IPS DF 6.9 (cell line): ENCODE data around the gene MIDN.

Source experiments
- DNase-seq: peaks from one replicate; pipeline ENCODE4 v3.0.0-alpha.2; 2013; ENCODE audit warnings: low read depth, low spot score
- H3K27ac ChIP-seq: one replicate; pipeline ENCODE4 v1.5.1; 2013; ENCODE audit warnings: low read length, control low read depth
- H3K27me3 ChIP-seq: 2 replicates; pipeline ENCODE4 v1.6.1; 2013; ENCODE audit warnings: mild to moderate bottlenecking, low read length; ENCODE audit not compliant: control insufficient read depth, insufficient read depth
- H3K36me3 ChIP-seq: 2 replicates; pipeline ENCODE4 v1.6.1; 2013; ENCODE audit warnings: low read length; ENCODE audit not compliant: control insufficient read depth, insufficient read depth
- H3K4me1 ChIP-seq: 2 replicates; pipeline ENCODE4 v1.6.1; 2013; ENCODE audit warnings: low read length; ENCODE audit not compliant: control insufficient read depth, insufficient read depth
- H3K4me3 ChIP-seq: 2 replicates; pipeline ENCODE4 v1.5.1; 2013; ENCODE audit warnings: mild to moderate bottlenecking, low read length
- H3K9me3 ChIP-seq: 2 replicates; pipeline ENCODE4 v1.6.1; 2013; ENCODE audit warnings: low read length, inconsistent platforms; ENCODE audit not compliant: control insufficient read depth, insufficient read depth
- WGBS: extraction: QIAGEN DNeasy Blood & Tissue Kit; methylation state at CpG from one replicate; pipeline ENCODE4 v1.1.7; 2013; ENCODE audit warnings: mixed read lengths, missing lambda C conversion rate; ENCODE audit not compliant: insufficient read length, insufficient coverage; 5-methylcytosine and 5-hydroxymethylcytosine counted together

MIDN gene

DNA sequence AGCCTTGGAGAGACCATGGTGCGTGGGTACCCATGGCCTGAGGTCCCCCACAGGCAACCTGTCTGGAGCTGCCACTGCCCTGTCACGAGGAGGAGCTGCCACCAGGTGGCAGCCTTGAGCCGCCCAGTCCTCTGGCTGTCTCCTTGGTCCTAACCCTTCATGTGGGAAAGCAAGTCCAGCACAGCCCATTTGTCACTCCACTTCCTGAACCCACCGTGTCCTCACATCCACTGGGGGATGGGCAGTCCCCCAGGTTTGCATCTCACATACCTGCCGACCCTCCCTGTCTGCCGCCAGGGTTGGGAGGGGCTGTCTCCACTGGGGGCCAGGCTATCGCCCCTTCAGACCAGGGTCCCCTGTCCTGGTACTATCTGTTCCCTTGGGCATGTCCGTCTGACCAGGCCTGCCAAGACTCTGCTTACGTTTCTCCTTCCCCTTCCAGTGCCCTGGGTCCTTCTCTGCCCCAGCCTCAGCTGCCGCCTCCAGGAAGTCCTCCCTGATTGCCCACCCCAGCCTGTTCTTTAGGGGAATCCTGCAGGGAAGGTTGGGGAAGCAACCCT is 31.5 kb downstream of the MIDN start:
- Histone ChIP-seq H3K4me1 (peaks cover 1% of the 10 kb centered on the region; the same call in 1 of the 2 replicates), H3K4me3 (no peak overlapping the region), H3K27ac (no peak overlapping the region), H3K27me3 (0 out of 2 replicates have a peak, but pooled peaks cover 2% of the 10 kb centered on the region), H3K9me3 (no peaks in the 10 kb centered on the region), H3K36me3 (peaks cover 8% of the 10 kb centered on the region)
- WGBS = no CpG with 5 or more reads among the region's 10 CpGs
- no peak for DNase-seq

DNA sequence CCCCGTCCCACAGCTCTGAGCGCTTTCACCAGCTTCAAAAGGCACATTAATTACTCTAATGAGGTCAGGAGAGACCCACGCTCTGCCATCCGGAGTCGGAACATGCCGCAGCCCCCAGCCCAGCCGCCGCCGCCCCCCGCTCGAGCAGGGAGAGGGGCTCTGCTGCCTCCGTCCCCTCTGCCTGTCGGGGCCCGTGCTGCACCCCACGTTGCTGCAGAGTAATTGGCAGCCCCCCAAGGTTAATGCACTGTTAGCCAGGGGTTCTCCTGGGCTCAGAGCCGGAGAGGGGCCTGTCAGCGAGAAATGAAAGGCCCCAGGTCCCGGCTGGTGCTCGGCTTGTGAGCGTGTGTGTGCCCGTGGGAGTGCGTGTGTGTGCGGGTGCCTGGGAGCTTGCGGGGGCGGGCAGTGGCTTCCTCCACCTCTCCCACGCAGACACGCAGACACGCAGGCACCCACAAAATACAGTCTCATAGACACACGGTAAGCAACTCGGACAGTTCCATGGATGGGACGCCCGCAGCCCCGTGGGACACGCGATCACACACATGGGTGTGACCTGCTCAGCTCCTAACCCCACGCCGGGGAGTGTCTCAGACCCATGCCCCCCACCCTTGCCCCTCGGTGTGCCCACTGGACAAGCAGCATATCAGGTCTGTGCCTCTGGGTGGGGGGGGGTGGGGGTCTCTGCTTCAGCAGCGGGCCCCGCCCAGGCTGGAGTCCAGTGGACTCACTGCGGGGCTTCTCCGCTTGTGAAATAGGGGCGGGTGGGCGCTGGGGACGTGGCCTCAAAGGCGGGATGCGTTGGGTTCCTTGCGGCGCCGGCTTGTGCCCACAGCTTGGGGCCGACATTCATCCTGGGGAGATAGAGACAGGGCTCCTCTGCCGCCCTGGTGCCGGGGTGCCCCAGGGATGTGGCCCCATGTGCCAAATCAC is 32.5 kb downstream of the MIDN start:
- H3K4me1 ChIP-seq = peaks cover 1% of the 10 kb centered on the region; the same call in 1 of the 2 replicates
- no peak for DNase-seq
- WGBS = no CpG with 5 or more reads among the region's 53 CpGs
- H3K4me3 ChIP-seq = no peak overlapping the region
- H3K9me3 ChIP-seq = no peaks in the 10 kb centered on the region
- peaks cover 5% of the 10 kb centered on the region; the same call in 1 of the 2 replicates for H3K27me3 ChIP-seq
- peaks cover 8% of the 10 kb centered on the region; the same call in 1 of the 2 replicates for H3K36me3 ChIP-seq
- H3K27ac ChIP-seq = no peak overlapping the region

DNA sequence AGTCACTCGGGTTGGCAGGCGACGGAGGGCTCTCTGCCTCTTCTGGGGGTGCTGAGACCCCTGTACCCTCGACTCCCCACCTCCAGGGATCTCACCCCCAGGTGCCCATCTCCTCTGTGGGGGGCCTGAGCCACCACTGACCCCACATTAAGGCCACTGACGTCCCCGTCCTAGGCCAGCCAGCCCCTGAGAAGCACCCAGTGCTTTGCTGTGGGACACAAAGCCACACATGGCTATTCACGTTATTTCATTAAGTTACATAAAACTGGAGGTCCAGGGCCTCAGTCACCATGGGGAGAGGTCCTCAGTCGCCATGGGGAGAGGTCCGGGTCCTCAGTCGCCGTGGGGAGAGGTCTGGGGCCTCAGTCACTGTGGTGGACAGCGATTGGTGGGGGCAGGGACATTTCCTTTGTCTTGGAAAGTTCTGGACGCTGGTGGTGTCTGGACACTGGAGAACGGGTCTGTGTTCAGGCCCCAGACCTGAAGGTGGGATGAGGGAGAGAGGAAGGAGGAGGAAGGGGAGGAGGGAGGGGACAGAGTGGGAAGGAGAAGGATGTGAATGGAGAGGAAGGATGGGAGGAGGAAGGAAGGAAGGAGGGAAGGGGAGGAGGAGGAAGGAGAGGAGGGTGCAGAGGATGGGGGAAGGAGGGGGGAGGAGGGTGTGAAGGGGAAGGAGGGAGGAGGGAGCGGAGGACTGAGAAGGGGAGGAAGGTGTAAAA is 33.3 kb downstream of the MIDN start:
- H3K27me3 ChIP-seq = peaks cover 5% of the 10 kb centered on the region; the same call in 1 of the 2 replicates
- peaks cover 8% of the 10 kb centered on the region; the same call in 1 of the 2 replicates for H3K36me3 ChIP-seq
- no peaks in the 10 kb centered on the region for H3K9me3 ChIP-seq
- no peak for DNase-seq
- H3K27ac ChIP-seq = no peak overlapping the region
- WGBS = 100% methylated on average over 1 of the region's 15 CpGs
- H3K4me3 ChIP-seq = no peak overlapping the region
- H3K4me1 ChIP-seq = peaks cover 1% of the 10 kb centered on the region

DNA sequence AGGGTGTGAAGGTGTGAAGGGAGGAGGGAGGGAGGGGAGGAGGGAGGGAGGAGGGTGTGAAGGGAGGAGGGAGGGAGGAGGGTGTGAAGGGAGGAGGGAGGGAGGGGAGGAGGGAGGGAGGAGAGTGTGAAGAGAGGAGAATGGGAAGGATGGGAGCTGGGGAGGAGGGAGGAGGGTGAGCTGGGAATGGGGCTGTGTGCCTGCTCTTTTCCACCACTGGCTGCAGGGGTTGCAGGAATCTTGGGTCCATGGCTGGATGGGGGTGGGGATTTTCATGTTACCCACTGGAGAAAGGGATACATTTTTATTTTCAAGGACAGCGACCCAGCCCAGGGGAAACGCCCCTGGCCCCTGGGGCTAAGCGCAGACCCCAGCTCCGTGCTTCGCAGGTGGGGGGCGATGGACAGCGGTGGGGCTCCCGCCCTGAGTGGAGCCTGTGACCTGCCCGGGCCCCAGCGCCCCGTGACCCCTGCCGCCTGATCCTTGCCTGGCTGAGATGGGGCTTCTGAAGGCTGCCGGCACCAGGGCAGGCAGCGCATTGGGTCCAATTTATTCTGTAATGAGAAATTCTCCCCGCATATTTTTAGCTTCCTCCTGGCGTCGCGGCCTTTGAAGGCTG is 34.3 kb downstream of the MIDN start:
- H3K4me1 ChIP-seq = peaks cover 1% of the 10 kb centered on the region
- H3K27ac ChIP-seq = no peak overlapping the region
- no peak overlapping the region for H3K4me3 ChIP-seq
- H3K27me3 ChIP-seq = peaks cover 5% of the 10 kb centered on the region; the same call in 1 of the 2 replicates
- peaks cover 8% of the 10 kb centered on the region; the same call in 1 of the 2 replicates for H3K36me3 ChIP-seq
- no peak for DNase-seq
- H3K9me3 ChIP-seq = no peaks in the 10 kb centered on the region
- WGBS = no CpG with 5 or more reads among the region's 18 CpGs

DNA sequence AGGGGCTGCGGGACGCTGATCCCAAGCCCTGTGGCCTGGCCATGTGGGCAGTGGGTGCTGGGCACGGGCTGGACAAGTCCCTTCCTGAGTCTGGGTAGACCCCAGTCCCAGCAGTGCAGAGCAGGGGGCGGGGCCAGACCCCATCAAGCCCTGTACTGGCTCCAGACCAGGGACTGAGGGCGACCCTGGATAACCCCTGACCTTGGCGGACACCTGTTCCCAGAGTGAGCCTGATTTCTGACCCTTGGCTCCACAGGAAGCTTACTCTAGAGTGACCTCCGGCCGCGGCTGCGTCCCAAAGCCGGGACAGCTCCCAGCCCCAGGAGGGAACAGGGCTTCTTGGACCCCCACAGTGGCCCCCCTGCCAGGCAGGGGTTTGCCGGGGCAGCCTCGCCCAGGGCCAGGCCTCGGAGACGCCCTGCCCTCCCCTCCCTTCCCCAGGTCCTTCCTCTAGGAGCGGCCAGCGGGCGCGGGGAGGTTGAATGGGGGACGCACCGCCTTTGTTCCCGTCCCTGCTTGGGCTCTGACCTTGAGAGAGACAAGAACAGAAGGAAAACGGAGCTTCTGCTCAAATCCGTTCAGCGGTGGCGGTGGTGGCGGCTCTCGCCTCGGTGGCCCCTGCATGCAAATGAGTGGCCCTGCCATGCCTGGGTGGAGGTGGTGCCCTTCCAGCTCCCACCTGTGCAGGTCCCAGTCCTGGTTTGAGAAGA is 35.0 kb downstream of the MIDN start:
- no CpG with 5 or more reads among the region's 29 CpGs for WGBS
- Histone ChIP-seq H3K4me3 (no peak overlapping the region), H3K27ac (no peak overlapping the region), H3K9me3 (no peaks in the 10 kb centered on the region), H3K36me3 (peaks cover 8% of the 10 kb centered on the region; the same call in 1 of the 2 replicates), H3K27me3 (peaks cover 5% of the 10 kb centered on the region; the same call in 1 of the 2 replicates), H3K4me1 (peaks cover 1% of the 10 kb centered on the region)
- no peak for DNase-seq

DNA sequence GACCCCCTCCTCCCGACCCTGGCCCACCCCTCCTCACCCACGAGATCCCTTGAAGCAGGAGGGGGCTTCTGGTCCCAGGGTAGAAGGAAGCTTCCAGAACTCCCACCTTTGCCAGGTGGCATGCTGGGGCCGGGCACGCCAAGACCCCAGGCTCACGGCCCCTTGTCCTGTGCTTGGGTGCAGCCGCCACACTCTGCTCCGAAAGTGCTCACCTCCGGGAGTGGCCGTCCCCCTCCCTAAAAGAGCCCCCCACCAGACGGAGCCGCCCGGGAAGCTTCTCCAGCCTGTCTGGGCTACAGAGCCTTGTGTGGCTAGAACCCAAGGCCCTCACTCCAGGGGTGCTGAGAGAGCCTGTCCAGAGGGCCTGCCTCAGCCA is 35.5 kb downstream of the MIDN start:
- no peak for DNase-seq
- Histone ChIP-seq H3K27me3 (peaks cover 5% of the 10 kb centered on the region; the same call in 1 of the 2 replicates), H3K9me3 (no peaks in the 10 kb centered on the region), H3K36me3 (peaks cover 6% of the 10 kb centered on the region; the same call in 1 of the 2 replicates), H3K4me1 (peaks cover 1% of the 10 kb centered on the region), H3K27ac (no peak overlapping the region), H3K4me3 (no peak overlapping the region)
- WGBS = no CpG with 5 or more reads among the region's 12 CpGs

DNA sequence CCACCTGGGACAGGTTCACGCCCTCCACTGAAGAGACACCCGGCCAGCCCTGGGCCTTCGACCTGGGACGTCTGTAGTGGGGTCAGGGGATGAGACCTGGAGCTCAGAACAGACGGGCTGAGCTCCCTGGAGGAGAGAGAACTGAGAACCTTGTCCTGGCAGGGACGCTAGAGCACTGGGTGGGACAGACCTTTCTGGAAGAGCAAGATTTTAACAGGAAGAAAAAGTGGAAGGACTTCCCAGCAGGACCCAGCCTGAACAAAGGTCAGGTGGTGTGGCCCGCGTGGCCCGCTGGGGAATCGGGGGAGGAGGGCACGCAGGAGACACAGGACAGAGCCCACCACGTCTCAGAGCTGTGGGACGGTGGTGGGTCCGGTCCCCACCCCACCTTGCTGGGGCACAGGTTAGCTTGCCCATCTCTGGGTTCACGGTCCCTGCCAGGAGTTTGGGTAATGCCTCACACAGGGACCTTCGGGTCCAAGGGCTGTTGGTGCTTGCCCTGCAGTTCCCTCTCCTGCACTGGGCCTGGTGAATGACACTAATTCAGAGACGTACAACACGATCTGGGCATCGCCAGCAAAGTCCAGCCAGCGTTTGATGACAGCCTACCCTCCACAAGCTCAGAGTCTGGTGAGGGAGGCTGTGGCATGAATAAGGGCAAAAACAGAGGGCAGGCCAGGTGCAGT is 36.1 kb downstream of the MIDN start:
- Histone ChIP-seq H3K36me3 (peaks cover 2% of the 10 kb centered on the region; the same call in 1 of the 2 replicates), H3K4me3 (no peak overlapping the region), H3K9me3 (no peaks in the 10 kb centered on the region), H3K27me3 (peaks cover 5% of the 10 kb centered on the region; the same call in 1 of the 2 replicates), H3K27ac (no peak overlapping the region), H3K4me1 (peaks cover 1% of the 10 kb centered on the region)
- no peak for DNase-seq
- no CpG with 5 or more reads among the region's 20 CpGs for WGBS

DNA sequence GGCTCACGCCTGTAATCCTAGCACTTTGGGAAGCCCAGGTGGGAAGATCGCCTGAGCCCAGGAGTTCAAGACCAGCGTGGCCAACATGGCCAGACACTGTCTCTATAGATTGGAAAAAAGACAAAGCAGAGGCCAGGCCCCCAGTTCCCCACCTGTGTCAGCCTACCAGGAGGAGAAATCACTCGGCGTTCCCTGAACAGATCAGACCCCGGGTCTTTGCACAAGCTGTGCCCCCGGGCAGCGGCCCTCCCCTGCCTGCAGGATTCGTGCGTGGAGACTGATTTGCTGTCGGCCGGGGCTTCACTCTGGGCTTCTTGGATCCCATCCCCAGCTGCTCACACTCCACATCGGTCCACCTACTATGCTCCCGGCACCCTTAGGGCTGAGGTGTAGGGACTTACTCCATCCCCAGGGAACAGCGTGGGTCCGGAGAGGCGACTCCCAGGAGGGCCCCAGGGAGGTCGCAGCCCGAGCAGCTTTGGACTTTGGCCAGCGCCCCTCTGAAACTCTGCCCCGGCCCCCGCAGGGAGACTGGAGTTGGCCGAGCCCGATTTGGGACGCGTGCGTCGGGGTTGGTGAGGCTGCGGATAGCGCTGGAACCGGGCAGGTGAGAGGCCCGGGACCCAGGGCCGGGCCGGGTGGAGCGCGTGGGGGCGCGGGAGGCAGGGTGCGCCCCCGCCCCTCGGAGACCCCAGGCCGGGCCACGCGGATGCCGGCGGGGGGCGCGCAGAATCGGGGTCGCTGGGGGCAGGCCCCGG is 36.8 kb downstream of the MIDN start:
- Histone ChIP-seq H3K27ac (no peak overlapping the region), H3K9me3 (no peaks in the 10 kb centered on the region), H3K4me1 (no peaks in the 10 kb centered on the region; the same call in 1 of the 2 replicates), H3K36me3 (peaks cover 2% of the 10 kb centered on the region; the same call in 1 of the 2 replicates), H3K27me3 (peaks cover 5% of the 10 kb centered on the region; the same call in 1 of the 2 replicates), H3K4me3 (peak overlapping the region; percentile 49; the same call in 1 of the 2 replicates)
- no peak for DNase-seq
- WGBS = no CpG with 5 or more reads among the region's 51 CpGs
